Common myeloid progenitor, CD34-positive (primary cell): ENCODE results near the gene CALB2.

Experiments
- CTCF ChIA-PET: fragments of 350-600 bp; sonication (Branson Sonifier 250); formaldehyde crosslinking; loops from one replicate; lab custom pipeline; 2021; ENCODE audit warnings: antibody characterized with exemption; lab: Charles Lee
- POLR2A ChIA-PET: fragments of 350-600 bp; sonication (Branson Sonifier 250); formaldehyde crosslinking; loops from one replicate; lab custom pipeline; 2021; ENCODE audit warnings: antibody characterized with exemption; lab: Charles Lee
- DNase-seq, 3 donors: peaks; one replicate each; pipeline versions ENCODE4 v3.0.0 to v3.0.0-alpha.2; 2013
- H3K27ac ChIP-seq, 2 experiments: 1 replicate in 1 of 2; 2 replicates in 1 of 2; pipeline ENCODE4 v1.7.0; 2013; ENCODE audit warnings: inconsistent platforms in 2 of 2, low read length in 2 of 2, mild to moderate bottlenecking in 2 of 2, low read depth in 1 of 2, moderate library complexity in 1 of 2; ENCODE audit not compliant: severe bottlenecking in 2 of 2, insufficient read depth in 1 of 2, poor library complexity in 1 of 2
- H3K27me3 ChIP-seq, 5 experiments: replicated peaks in 2 of 5; 1 replicate in 3 of 5; 2 replicates in 2 of 5; pipeline versions ENCODE4 v1.6.1 to v1.7.0; 2013; ENCODE audit warnings: low read length in 4 of 5, mild to moderate bottlenecking in 2 of 5, moderate library complexity in 2 of 5, inconsistent platforms in 1 of 5; ENCODE audit not compliant: insufficient read depth in 5 of 5, control insufficient read depth in 4 of 5
- H3K36me3 ChIP-seq, 4 experiments: 1 replicate in 2 of 4; 2 replicates in 2 of 4; pipeline versions ENCODE4 v1.6.1 to v1.7.0; 2013; ENCODE audit warnings: low read length in 3 of 4, control low read depth in 1 of 4, mild to moderate bottlenecking in 1 of 4; ENCODE audit not compliant: control insufficient read depth in 4 of 4, insufficient read depth in 4 of 4
- H3K4me1 ChIP-seq, 4 experiments: 1 replicate in 3 of 4; 2 replicates in 1 of 4; pipeline versions ENCODE4 v1.6.1 to v1.7.1; 2013; ENCODE audit warnings: low read length in 3 of 4, mild to moderate bottlenecking in 3 of 4, control low read depth in 1 of 4, inconsistent platforms in 1 of 4, moderate library complexity in 1 of 4; ENCODE audit not compliant: control insufficient read depth in 4 of 4, insufficient read depth in 4 of 4; ENCODE audit errors: control extremely low read depth in 1 of 4
- H3K4me3 ChIP-seq, 7 experiments: 1 replicate in 4 of 7; 2 replicates in 3 of 7; pipeline versions ENCODE4 v1.5.1 to v1.7.0; 2013; ENCODE audit warnings: mild to moderate bottlenecking in 7 of 7, low read length in 6 of 7, moderate library complexity in 6 of 7, inconsistent platforms in 2 of 7, low read depth in 2 of 7, control low read depth in 1 of 7; ENCODE audit not compliant: insufficient read depth in 4 of 7, control insufficient read depth in 1 of 7; ENCODE audit errors: extremely low read depth in 1 of 7
- H3K9me3 ChIP-seq, 5 experiments: 1 replicate in 4 of 5; 2 replicates in 1 of 5; pipeline versions ENCODE4 v1.6.1 to v1.7.1; 2013; ENCODE audit warnings: low read length in 4 of 5, mild to moderate bottlenecking in 2 of 5, inconsistent platforms in 1 of 5, low read depth in 1 of 5, moderate library complexity in 1 of 5; ENCODE audit not compliant: control insufficient read depth in 4 of 5, insufficient read depth in 2 of 5; ENCODE audit errors: control extremely low read depth in 1 of 5
- WGBS: methylation state at CpG from one replicate; pipeline ENCODE4 v1.1.5; 2013; ENCODE audit not compliant: insufficient coverage; 5-methylcytosine and 5-hydroxymethylcytosine counted together

Gene CALB2

GRCh38 chr16:71436473-71436872 lies 78.0 kb downstream of the CALB2 start:
- no peak for DNase-seq

GRCh38 chr16:71439523-71439922 lies 81.0 kb downstream of the CALB2 start:
- CTCF ChIA-PET, result interaction anchor here (0.6 to 1.1 kb wide), 4 partner anchors 28 to 243 kb away, joined by 3 to 4 read pairs (median 4); no protein-coding TSS in a partner anchor

More at GRCh38 chr16:71436473-71436872, 78.0 kb downstream of the CALB2 start:
- Histone ChIP-seq H3K9me3 (peaks cover 0 to 16% (median under 1%) of the 10 kb centered on the region in 5 experiments), H3K27me3 (peaks cover 0 to 28% (median 3%) of the 10 kb centered on the region in 5 experiments), H3K4me1 (no peaks in the 10 kb centered on the region), H3K27ac (no peak overlapping the region), H3K4me3 (no peak overlapping the region), H3K36me3 (no peaks in the 10 kb centered on the region)
- ChIA-PET CTCF (no interaction called here), POLR2A (no interaction called here)
- 78% methylated on average over 5 of the region's 7 CpGs for WGBS

More at GRCh38 chr16:71439523-71439922, 81.0 kb downstream of the CALB2 start:
- no peaks in the 10 kb centered on the region for H3K4me1 ChIP-seq
- POLR2A ChIA-PET, result no interaction called here
- H3K4me3 ChIP-seq, result no peak overlapping the region
- peaks cover 0 to 44% (median 23%) of the 10 kb centered on the region in 5 experiments for H3K9me3 ChIP-seq
- WGBS, result no CpG with 5 or more reads among the region's 3 CpGs
- peaks cover 0 to 41% (median 3%) of the 10 kb centered on the region in 5 experiments for H3K27me3 ChIP-seq
- no peaks in the 10 kb centered on the region for H3K36me3 ChIP-seq
- no peak overlapping the region for H3K27ac ChIP-seq
- DNase-seq, result no peak
